Ecto neural progenitor cell (in vitro differentiated cells): ENCODE results near the gene SIX2.

ENCODE experiments used
- DNase-seq: peaks from one replicate; pipeline ENCODE4 v3.0.0-alpha.2; 2018; ENCODE audit warnings: low spot score

The SIX2 gene

GRCh38 chr2:45018023-45018422 is 8.8 kb upstream of the SIX2 start:
- no peak for DNase-seq

- DNase-seq, result no peak
Observed at GRCh38 chr2:45014831-45015230, 5.6 kb upstream of the SIX2 start.

- DNase-seq, result peak; percentile 90
Observed at GRCh38 chr2:45014016-45014702, 4.9 kb upstream of the SIX2 start.

GRCh38 chr2:45013229-45014015 is 4.2 kb upstream of the SIX2 start:
- peak; percentile 65 for DNase-seq

GRCh38 chr2:45012733-45013132 is 3.5 kb upstream of the SIX2 start:
- no peak for DNase-seq

GRCh38 chr2:45011621-45012602 is 2.7 kb upstream of the SIX2 start:
- DNase-seq, result no peak

GRCh38 chr2:45011121-45011520 is 1.9 kb upstream of the SIX2 start:
- no peak for DNase-seq

GRCh38 chr2:45010702-45011012 is 1.4 kb upstream of the SIX2 start:
- no peak for DNase-seq

- peak; percentile 83 for DNase-seq
Observed at GRCh38 chr2:45009928-45010701, 863 bp upstream of the SIX2 start.

- DNase-seq, result peak; percentile 68
Observed at GRCh38 chr2:45008296-45009129, 739 bp downstream of the SIX2 start.

- DNase-seq, result no peak
Observed at GRCh38 chr2:45007961-45008295, 1.3 kb downstream of the SIX2 start.

GRCh38 chr2:45006942-45007287 is 2.3 kb downstream of the SIX2 start:
- DNase-seq, result no peak

GRCh38 chr2:45006041-45006941 is 3.0 kb downstream of the SIX2 start:
- peak; percentile 55 for DNase-seq

- peak; percentile 53 for DNase-seq
Observed at GRCh38 chr2:45005261-45006002, 3.8 kb downstream of the SIX2 start.

- DNase-seq, result peak; percentile 66
Observed at GRCh38 chr2:45004562-45005191, 4.6 kb downstream of the SIX2 start.

GRCh38 chr2:45003579-45004551 is 5.4 kb downstream of the SIX2 start:
- DNase-seq, result no peak

GRCh38 chr2:45002686-45003085 is 6.6 kb downstream of the SIX2 start:
- DNase-seq, result no peak
